ENCODE measurements around the gene IL5.
"Not testable (repeated sequence)": the region's sequence is repeated elsewhere in the genome, so short reads cannot be mapped to it uniquely, and the experiment has no call there.

Gene IL5

DNA sequence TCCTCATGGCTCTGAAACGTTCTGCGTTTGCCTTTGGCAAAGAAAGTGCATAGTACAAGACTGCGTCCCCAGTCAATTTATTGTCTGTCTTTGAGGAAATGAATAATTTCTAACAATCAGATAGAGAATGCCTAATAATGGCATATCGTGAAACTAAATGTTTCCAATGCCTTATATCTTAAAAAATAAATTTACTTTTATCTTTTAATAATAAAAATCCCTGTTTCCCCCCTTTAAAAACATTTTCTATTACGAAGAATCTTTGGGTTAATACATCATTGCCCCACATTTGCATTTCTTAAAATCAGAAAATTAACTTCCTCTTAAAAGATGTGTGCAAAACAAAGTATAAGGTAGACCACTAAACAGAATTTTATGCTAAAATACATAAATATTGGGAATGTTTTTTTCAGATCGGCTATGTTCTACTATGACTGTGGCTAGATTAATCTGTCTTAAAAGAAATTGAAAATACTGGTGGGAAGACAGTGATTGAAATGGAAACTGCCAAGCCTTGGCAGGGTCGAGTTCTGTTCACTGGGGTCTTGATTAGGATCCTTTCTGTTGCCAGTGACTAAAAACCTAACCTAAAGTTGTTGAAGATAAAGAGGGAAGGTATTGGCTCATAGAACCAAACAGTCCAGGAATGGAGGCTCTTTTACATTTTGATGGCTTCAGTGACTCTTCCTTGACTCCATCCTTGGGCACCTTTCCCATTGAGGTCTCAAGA is at the start of gene IL5:
Gene IL5 (minus strand): TSS at position 51 of the 730 bp plus-strand sequence. CDS start 44 bp downstream, at position 7.
- DNase-seq = no peak

DNA sequence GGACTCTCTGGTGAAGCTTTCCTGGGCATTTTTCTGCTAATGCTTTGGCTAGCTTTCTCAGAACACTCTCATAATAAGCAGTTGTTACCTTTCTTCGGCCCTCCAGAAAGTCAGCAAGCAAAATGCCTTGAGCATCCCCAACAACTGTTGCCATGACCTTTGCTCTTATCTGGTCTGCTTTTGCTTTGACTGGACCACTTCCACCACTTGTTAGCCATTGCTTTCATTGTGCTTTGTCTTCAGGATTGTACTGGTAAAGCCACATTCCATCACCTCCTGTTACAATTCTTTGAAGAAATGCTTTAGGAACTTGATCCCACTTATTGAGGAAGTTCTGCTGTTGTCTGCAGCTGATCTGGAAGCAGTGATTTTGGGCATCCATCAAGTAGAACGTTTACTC is 49.2 kb upstream of the IL5 start:
- DNase-seq = no peak

DNA sequence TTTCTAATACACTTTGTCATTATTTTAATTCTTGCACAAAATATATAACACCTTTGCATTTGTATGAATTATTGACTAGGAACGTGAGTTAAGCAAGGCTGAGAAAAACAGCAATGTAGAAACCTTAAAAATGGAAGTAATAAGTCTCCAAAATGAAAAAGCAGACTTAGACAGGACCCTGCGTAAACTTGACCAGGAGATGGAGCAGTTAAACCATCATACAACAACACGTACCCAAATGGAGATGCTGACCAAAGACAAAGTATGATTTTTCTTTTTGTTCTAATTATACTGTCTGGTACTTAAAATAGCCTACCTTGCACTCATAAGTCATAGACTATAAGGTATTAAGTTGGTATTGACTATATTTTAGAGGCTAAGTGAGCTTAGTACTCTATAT is 47.8 kb upstream of the IL5 start:
- DNase-seq = peak; percentile 10

DNA sequence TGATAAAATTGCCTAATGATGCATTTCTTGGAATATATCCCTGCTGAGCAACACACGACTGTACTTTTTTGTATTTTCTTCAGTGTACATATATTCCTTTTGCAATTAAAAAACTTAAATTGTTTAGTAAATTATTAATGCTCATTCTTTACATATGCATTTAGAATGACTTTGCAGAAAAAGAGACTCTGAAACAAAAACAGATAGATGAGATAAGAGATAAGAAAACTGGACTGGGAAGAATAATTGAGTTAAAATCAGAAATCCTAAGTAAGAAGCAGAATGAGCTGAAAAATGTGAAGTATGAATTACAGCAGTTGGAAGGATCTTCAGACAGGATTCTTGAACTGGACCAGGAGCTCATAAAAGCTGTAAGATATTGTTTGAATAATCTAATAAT is 46.1 kb upstream of the IL5 start:
- no peak for DNase-seq

DNA sequence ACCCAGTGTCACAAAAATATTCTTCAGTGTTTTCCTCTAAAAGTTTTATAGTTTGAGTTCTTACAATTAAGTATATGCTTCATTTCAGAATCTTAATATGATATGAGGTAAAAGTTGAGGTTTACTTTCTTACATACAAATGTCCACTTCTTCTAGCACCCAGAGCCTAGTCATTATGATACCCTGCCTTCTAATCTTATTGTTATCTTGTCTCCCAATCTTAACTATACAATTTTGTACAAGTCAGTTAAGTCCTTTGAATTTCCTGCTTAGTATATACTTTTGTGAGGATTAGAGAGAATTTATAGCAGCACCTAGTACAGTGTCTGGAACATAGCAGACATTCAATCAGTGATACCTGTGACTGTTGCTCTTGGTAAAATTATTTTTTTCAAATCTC is 42.7 kb upstream of the IL5 start:
- DNase-seq = no peak

DNA sequence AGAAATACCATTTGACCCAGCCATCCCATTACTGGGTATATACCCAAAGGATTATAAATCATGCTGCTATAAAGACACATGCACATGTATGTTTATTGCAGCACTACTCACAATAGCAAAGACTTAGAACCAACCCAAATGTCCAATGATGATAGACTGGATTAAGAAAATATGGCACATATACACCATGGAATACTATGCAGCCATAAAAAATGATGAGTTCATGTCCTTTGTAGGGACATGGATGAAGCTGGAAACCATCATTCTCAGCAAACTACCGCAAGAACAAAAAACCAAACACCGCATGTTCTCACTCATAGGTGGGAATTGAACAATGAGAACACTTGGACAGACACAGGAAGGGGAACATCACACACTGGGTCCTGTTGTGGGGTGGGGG is 41.2 kb upstream of the IL5 start:
- not testable (repeated sequence) for DNase-seq

DNA sequence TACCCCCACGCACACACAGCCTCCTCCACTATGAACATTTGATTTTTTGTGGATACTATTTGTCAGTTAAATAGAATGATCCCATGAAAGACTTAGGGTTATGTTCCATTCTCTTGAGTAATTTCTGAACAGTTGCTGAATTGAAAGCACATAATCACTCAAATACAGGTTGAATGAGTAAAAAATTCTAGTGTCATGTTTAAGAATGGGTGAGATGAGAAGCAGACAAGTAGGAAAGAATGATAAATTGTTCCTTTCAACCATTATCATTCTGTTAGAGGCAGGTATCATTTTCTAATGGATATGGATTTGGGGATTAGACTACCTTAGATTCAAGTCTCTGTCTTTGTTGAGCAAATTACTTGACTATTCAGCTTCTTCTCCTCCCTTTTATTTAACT is 32.8 kb upstream of the IL5 start:
- no peak for DNase-seq

DNA sequence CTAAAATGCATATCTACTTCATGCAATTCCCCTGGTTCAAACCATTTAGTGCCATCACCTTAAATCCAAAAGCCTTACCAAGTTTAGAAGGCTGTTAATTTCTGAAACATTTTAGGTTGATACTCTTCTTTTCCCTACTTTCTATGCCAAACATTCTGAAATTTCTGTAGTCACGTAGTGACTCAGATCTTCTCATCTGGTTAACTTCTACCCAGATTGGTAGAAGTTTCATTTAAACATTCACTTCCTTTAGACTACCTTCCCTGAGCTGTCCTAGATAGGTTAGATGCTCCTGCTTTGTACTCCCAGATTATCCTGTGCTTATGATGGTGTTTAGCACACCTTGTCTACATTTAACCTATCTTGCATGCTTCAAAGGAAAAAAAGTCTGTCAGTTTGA is 23.3 kb upstream of the IL5 start:
- no peak for DNase-seq

DNA sequence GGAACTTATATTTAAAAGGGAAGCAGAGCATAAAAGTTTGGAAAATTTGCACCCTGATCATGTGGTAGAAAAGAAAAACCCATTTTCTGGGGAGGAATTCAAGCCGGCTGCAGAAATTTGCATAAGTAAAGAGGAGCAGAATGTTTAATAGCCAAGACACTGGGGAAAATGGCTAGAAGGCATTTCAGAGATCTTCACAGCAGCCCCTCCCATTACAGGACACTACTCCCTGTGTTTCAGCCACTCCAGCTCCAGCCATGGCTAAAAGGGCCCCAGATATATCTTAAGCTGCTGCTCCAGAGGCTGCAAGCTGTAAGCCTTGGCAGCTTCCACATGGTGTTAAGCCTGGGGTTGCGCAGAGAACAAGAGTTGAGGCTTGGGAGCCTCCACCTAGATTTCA is 21.2 kb upstream of the IL5 start:
- DNase-seq = not testable (repeated sequence)

DNA sequence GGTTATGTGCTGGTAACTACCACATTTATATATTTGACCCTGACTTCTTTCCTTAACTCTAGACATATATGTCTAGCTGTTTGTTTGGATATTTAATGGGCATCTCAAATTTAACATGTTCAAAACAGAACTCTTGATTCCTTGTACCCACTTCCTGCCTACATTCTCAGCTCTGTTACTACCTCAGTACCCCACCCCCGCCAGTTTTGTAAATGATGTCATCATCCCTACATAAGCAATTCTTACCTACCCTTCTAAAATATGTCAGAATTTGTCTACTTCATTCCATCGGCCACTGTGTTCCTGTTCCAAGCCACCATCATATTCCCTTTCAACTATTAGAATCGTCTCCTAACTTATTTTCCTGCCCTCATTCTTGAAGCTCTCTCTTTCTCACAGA is 18.3 kb upstream of the IL5 start:
- peak; percentile 17 for DNase-seq

DNA sequence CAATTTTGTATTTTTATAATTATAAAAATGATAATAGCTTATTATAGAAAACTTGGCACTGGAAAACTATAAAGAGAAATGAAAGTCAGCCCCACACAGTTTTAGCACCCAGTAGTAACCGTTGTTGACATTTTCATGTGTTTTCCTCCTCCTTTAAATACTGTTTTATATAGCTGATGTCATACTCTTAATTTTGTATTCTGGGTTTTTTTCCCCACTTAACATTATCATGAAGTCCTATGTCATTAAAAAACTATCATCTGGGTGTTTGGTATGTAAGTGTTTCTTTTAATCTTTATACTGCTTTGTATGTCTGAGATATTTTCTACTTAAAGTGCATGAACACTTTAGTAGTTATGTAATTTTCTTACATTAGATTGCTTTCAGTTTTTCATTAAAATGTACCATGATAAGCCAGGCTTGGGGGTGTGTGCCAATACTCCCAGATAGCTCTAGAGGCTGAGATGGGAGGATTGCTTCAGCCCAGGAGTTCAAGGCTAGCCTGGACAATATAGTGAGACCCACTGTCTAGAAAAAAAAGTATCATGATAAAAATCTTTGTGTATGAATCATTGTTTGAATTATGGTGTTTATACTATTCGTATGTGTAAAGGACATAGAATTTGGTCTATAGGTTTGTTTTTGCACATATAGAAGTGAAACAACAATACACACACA is 16.2 kb upstream of the IL5 start:
- DNase-seq = no peak

DNA sequence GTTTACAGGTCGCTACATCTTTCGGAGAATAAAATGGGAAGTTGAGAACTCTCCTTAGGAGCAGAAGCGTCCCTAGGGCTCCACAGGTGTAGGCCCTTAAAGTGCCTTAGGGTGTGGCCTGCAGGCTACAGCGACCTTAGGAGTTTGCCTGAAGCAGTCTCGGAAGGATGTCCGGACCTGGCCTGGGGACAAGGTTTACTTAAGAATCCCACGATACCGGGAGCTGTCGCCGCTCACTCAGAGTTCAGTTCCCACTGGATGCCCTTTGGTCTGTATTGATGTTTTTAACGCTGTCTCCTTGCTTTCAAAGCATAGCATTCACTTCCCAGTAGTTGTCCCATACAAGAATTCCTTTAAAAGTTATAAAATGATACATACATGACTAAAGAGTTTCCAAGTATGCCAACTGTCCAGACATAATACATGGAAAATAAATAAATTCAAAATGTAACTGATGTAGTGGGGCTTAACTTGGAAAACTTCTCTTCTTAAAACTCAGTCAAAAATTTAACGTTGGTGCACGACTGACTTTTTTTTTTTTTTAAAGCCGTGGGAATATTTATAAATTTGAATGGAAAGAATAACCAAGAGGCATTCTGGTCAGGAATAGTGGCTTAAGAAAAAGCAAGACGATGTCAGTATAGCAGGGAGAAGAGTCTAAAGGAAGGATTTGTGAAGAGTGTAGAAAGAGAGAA is 14.3 kb upstream of the IL5 start:
- peak; percentile 9 for DNase-seq

DNA sequence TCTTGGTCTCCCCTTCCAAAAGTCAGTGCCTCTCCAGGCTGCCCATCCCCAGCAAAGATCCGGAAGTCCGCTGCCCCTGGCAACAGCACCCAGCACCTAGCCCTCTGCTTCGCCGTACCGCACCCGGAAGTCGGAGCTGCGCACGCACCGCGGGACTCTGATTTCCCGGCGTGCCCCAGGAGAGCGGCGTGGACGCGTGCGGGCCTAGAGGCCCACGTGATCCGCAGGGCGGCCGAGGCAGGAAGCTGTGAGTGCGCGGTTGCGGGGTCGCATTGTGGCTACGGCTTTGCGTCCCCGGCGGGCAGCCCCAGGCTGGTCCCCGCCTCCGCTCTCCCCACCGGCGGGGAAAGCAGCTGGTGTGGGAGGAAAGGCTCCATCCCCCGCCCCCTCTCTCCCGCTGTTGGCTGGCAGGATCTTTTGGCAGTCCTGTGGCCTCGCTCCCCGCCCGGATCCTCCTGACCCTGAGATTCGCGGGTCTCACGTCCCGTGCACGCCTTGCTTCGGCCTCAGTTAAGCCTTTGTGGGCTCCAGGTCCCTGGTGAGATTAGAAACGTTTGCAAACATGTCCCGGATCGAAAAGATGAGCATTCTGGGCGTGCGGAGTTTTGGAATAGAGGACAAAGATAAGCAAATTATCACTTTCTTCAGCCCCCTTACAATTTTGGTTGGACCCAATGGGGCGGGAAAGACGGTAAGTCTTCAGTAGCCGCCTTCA is 13.6 kb upstream of the IL5 start, which contains the start of gene RAD50:
Gene RAD50 (plus strand): TSS at position 215 of the 715 bp plus-strand sequence. CDS start 348 bp downstream, at position 563.
- peak; percentile 89 for DNase-seq

DNA sequence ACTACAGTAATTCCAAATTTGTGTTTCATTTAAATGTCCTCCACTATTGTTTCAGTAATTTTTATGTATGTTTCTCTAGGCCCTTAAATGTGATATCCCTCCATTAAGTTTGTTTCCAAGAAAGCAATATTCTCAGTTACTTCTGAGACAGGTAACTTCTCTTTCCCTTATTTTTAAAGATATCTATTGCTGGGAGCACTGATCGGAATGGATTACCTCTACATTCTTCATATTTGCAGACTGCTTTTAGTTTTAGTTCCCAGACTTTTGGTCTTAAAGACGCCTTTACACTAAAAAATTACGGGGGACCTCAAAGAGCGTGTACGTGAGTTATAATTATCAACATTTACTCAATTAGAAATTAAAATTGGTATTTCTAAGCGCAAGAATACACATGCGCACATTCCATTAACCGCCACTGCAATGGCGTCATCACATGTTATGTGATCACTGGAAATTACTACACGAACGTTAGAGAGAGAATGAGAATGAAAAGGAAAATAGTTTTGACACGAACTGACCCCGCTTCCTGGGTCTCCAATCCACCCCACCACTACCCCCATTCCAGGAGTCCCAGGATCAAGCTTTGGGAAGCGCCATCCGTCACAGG is 12.9 kb upstream of the IL5 start:
- DNase-seq = no peak

DNA sequence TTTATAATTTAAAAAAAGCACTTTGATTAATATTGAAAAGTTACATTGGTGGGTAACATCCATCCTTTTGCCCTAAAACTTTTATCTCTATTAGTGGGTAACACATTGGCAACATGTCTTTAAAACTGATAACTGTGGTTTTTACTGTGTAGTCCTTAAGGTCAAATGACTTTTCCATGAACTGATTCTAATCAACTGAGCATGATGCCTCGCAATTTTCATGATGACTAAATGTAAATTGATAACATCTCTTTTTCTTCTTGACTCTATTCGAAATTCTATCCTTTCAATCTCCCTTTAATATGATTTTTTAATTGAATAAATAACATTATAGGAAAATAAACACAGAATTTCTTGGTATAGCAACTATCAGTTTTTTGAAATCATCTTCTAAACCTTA is 6.3 kb upstream of the IL5 start:
- DNase-seq = no peak

DNA sequence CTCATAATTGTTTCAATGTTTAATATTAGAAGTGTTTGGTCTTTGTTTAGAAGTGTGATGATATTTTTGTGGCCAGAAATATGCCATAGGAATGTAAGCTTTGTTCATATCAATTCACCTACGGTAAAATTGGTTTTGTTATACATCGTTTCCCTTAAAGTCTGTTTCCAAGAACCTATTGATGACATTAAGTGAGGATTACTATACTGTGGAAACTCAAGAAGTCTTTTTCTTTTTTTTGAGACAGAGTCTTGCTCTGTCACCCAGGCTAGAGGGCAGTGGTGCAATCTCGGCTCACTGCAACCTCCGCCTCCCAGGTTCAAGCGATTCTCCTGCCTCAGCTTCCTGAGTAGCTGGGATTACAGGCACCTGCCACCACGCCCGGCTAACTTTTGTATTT is 5.5 kb upstream of the IL5 start:
- not testable (repeated sequence) for DNase-seq

DNA sequence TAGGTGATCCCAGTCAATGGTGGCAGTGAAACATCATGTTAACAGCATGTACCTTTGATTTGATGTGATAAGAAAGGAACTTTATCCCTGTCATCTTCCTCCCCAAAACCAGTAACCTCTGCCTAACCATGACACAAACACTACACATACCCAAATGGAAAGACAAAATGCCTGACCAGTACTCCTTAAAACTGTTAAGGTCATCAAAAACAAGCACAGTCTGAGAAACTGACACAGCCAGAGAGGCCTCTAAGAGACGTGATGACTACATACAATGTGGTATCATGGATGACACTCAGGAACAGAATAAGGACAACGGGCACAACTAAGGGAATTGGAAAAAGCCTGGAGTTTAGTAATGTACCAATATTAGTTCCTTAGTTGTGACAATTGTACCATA is 3.9 kb upstream of the IL5 start:
- no peak for DNase-seq

DNA sequence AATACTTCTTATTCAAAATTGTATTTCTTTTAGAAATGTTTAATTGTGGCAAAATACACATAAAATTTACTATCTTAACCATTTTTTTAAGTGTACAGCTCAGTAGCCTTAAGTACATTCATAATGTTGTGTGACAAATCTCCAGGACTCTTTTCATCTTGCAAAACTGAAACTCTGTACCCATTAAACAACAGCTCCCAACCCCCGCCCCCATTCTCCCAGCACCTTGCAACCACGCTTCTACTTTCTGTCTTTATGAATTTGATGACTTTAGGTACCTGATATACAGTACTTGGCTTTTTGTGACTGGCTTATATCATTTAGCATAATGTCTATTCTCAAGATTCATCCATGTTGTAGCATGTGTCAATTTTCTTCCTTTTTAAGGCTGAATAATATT is 2.8 kb upstream of the IL5 start:
- DNase-seq = no peak

DNA sequence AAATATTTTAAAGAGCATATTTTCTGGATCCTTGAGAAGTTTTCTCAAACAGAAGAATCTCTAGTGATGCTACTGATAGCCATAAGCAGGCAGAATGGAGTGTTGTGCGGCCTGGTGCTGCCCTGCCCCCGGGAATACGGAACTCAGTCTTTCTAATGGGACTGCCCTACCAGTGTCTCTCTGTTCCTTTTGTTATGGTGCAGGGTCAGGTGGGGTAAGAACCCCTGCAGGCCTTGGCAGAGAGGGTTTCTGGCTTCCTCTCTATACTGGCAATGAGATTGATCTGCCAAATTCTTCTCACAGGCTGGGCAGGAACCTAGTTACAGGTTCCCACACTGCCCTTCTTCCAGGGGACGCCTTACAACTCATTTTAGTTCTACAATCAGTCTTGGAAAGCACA is 2.6 kb downstream of the IL5 start:
- DNase-seq = no peak

DNA sequence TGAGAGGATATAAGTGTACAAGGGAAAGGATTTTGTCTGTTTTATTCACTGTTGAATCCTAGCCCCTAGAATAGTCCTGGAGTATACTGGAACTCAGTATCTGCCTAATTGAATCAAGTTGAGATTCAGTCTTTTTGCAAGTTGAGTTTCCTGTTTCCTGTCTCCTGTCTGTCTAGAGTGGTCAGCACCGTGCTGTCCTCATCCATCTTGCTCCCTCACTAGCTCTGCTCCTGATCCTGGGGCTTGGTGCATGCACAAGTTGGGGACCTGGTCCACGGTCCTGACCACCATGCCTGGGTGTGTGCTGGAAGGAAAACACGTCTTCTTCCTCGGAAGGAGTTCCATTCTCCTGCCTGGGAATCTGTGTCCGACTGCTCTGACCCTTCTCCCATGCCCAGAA is 3.2 kb downstream of the IL5 start:
- no peak for DNase-seq

DNA sequence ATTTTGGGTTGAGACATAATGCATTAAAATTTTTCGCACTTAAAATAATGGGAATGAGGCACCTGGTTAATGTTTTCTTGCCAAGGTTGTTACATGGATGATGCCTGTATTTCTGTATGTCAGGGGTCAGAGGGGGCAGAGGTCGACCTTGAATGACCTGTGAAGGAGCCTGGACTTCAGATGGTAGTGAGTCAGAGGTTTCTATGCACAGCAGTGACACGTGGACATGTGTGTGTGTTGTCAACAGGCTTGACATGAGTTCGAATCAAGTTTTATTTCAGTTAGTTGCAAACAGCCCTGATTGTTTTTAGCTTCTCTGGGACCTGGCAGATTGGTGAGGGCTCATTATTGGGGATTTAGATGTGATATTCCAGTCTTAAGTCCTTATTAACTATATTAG is 3.6 kb downstream of the IL5 start:
- no peak for DNase-seq

DNA sequence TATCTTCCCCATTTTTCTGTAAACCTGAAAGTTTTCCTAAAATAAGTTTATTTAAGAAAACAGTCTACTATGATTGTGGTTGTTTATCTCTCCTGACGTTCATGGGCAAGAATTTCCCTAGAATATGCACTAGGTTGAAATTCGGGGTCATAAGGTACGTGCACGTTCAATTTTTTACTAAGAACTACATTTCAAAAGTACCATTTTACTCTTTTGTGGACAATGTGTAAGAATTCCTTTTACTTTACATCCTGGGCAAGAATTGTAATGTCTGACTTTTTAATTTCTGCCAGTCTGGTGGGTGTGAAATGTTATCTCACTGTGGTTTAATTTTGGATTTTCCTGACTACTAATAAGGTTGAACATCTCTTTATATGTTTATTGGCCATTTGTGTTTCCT is 12.4 kb downstream of the IL5 start:
- DNase-seq = no peak
